ENCODE results near the gene HK1.

GRCh38 chr10:69234447-69234846 lies 43.8 kb upstream of the HK1 start:
- TF ChIP-seq CTCF (IDR thresholded peaks at IDR 0.05 in 8 of 11, conservative IDR thresholded peaks at IDR 0.05 in 3 of 11) (no peak), POLR2AphosphoS5 (IDR thresholded peaks at IDR 0.05) (no peak), POLR2A (IDR thresholded peaks at IDR 0.05) (no peak)
